HL-60 (cell line): ENCODE data around the gene OR6N1.

ENCODE experiments used
- DNase-seq, 2 experiments: peaks; one replicate each; pipeline ENCODE4 v3.0.0-alpha.2; 2010 to 2020; ENCODE audit warnings: low read depth in 1 of 2, low spot score in 1 of 2
- H3K27ac ChIP-seq: fragments of 250-450 bp; sonication (Bioruptor Pico); replicated peaks from 2 replicates; pipeline ENCODE4 v1.5.1; 2020; ENCODE audit warnings: mild to moderate bottlenecking, moderate library complexity
- H3K27me3 ChIP-seq: fragments of 250-450 bp; sonication (Bioruptor Pico); 2 replicates; pipeline ENCODE4 v1.5.1; 2021; ENCODE audit warnings: mild to moderate bottlenecking, moderate library complexity; ENCODE audit not compliant: insufficient read depth, poor library complexity, severe bottlenecking
- H3K4me3 ChIP-seq: replicated peaks from 2 replicates; pipeline ENCODE4 v1.5.1; 2011; ENCODE audit warnings: mild to moderate bottlenecking, control low read depth, low read length; ENCODE audit not compliant: insufficient read depth
- CTCF ChIP-seq: IDR thresholded peaks from one replicate; pipeline ENCODE4 v1.5.1; 2011; ENCODE audit warnings: low read length, control low read depth, inconsistent platforms; ENCODE audit not compliant: insufficient read depth
- GABPA ChIP-seq: IDR thresholded peaks from 2 replicates; pipeline ENCODE4 v1.6.1; 2012; ENCODE audit warnings: low read depth
- POLR2AphosphoS5 ChIP-seq: IDR thresholded peaks from 2 replicates; pipeline ENCODE4 v1.6.1; 2012; ENCODE audit warnings: low read depth
- REST ChIP-seq: IDR thresholded peaks from 2 replicates; pipeline ENCODE4 v1.6.1; 2012; ENCODE audit warnings: low read depth; ENCODE audit not compliant: insufficient replicate concordance
- SPI1 ChIP-seq: IDR thresholded peaks from 2 replicates; pipeline ENCODE4 v1.6.1; 2012; ENCODE audit warnings: low read depth, mild to moderate bottlenecking, borderline replicate concordance

Gene OR6N1

GRCh38 chr1:158810311-158810710, 38.3 kb upstream of the OR6N1 start:
- peak; percentile 56; the same call in 1 of the 2 replicates for TF ChIP-seq SPI1
- TF ChIP-seq CTCF = no peak
- Histone ChIP-seq H3K4me3 (no peak overlapping the region), H3K27me3 (no peaks in the 10 kb centered on the region), H3K27ac (peak overlapping the region; percentile 61)
- peak; percentile 58 to 92 for DNase-seq

- Histone ChIP-seq H3K27ac (peak overlapping the region; percentile 61), H3K4me3 (no peak overlapping the region), H3K27me3 (no peaks in the 10 kb centered on the region)
- DNase-seq = peak; percentile 71 to 85
- TF ChIP-seq REST (no peak), POLR2AphosphoS5 (no peak; the same call in 1 of the 2 replicates), SPI1 (peak; percentile 72)
These were observed 37.9 kb upstream of the OR6N1 start for GRCh38 chr1:158809862-158810261.

- Histone ChIP-seq H3K4me3 (no peak overlapping the region), H3K27me3 (no peaks in the 10 kb centered on the region), H3K27ac (no peak overlapping the region; the same call in 1 of the 2 replicates)
- TF ChIP-seq CTCF (no peak), POLR2AphosphoS5 (peak; percentile 23; the same call in 1 of the 2 replicates), REST (no peak), GABPA (0 out of 2 replicates have a peak, but pooled peaks have one; percentile 32), SPI1 (peak; percentile 94)
- peak in 1 of 2 experiments; percentile 64 for DNase-seq
These were observed 37.3 kb upstream of the OR6N1 start for GRCh38 chr1:158809256-158809655.

GRCh38 chr1:158806916-158807536, 35.0 kb upstream of the OR6N1 start:
- no peak overlapping the region for H3K27ac ChIP-seq
- DNase-seq = no peak
- TF ChIP-seq GABPA (no peak), SPI1 (no peak), POLR2AphosphoS5 (no peak)
- H3K27me3 ChIP-seq = no peaks in the 10 kb centered on the region
- no peak overlapping the region for H3K4me3 ChIP-seq

- TF ChIP-seq REST = no peak
- no peak for TF ChIP-seq SPI1
- no peak for TF ChIP-seq GABPA
- no peak for TF ChIP-seq CTCF
- no peak for TF ChIP-seq POLR2AphosphoS5
- no peak overlapping the region for H3K4me3 ChIP-seq
- DNase-seq = no peak
- no peak overlapping the region for H3K27ac ChIP-seq
- no peaks in the 10 kb centered on the region for H3K27me3 ChIP-seq
These were observed 31.7 kb upstream of the OR6N1 start for GRCh38 chr1:158803678-158804077.
